GM15510 (cell line): Measurements from ENCODE around the gene ZMYM1.

ENCODE experiments used
- POLR2A ChIP-seq: IDR thresholded peaks from 3 replicates; pipeline ENCODE4 v1.6.1; 2011; ENCODE audit warnings: borderline replicate concordance; ENCODE audit not compliant: insufficient read length; ENCODE audit errors: extremely low read depth

The ZMYM1 gene

DNA sequence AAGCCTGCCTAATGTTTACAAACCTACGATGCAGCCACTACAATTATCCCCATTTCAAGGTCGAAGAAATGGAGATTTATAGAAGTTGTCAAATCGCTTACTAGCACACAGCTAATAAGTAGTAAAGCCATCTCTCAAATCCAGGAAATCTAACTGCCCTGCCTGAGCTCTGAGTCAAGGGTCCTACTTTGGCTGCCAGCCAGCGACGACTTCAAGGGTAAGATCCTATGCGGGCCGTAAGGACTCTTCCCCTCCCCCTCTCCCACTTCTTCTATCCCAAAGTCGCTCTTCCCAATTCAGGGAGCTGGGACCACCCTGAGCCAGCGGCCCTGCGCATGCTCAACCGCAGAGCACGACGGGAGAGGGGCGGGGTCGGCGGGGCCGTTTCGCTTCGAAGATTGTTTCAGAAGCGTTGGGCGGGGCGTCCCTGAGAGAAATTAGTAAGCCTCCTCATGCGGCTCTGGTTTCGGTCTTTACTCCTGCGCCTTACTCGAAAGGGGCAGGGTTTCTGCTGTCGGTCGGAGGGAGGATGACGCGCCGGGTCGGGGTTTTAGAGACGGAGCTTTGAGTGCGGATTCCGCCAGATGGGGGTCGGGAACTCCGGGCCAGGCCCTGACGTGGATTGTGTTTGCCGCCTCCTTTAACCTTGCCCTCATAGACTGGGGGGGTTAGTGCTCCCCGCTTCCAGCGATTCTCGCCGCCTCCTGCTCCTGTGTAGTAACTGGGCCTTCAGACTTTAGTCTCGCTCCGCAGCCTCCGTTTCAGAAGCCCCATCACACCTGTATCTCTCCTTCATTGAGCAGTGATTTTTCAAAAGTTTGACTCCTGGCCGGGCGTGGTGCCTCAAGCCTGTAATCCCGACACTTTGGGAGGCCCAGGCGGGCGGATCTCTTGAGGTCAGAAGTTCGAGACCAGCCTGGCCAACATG is at the start of gene ZMYM1:
Gene ZMYM1 (plus strand): TSS at position 383 of the 928 bp plus-strand sequence. CDS start 14,603 bp downstream, outside the sequence.
- peak; percentile 66 for TF ChIP-seq POLR2A

DNA sequence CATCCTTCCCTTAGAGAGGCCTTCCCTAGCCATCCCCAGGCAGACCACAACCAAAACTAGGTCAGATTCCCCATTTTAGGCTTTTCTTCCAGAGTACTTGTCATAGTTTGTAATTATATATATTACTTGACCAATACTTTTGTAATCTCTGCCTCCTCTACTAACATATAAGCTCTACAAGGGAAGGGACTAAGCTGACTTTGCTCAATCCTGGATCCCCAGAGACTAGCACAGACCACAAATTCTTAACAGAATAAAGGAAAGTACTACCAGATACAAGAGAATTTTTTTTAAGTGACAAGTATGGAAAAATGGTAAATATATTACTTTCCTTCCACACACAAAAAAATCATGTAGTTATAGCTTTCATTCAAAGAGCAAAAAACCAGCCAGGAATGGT is 49.4 kb upstream of the ZMYM1 start:
- TF ChIP-seq POLR2A, result no peak

DNA sequence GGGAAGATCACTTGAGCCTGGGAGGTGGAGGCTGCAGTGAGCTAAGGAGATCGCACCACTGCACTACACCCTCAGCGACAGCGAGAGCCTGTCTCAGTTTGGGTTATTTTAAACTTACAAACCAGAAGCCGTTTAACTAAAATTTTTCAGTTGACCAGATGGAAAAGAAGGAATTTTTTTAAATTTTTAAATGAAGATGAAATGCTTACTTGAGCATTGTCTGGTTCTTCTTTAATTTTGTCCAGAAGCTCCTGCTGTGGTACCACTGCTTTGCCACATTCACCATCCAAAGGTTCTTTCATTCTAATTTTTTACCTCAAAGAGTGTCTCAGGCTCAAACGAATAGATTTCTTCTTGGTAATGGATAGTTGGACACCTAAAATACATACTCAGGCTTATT is 48.8 kb upstream of the ZMYM1 start:
- TF ChIP-seq POLR2A, result no peak

DNA sequence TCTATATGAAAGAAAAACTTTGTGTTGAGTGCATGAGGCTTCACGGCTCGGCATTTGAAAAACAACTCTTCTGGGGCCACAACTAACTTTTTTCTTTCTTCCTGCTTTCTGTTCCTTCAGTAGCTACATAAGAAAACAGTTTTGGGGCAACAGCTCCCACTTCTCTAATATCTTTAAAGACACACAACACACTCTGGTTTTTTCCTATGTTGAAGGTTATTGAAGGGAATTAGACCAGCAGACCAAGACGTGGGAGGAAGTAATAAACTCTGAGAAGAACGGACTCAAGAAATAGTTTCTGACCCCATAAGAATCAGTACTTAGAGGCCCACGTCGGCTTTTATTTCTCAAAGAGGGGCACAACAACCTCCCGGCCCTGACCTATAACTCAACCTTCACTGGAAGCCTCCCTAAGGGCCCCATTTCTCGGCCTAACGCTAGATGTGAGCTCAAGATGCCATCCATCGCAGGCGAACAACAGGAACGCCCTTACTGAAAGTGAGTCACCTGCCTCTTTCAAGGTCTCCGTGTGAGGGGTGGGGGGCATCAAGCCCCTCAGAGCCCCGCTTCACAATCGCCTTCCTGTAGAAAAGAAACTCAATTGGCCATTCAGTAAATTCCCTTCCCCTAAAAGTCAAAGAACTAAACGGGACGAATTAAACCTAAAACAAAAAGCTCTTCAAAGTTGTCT is 48.3 kb upstream of the ZMYM1 start:
- no peak for TF ChIP-seq POLR2A

DNA sequence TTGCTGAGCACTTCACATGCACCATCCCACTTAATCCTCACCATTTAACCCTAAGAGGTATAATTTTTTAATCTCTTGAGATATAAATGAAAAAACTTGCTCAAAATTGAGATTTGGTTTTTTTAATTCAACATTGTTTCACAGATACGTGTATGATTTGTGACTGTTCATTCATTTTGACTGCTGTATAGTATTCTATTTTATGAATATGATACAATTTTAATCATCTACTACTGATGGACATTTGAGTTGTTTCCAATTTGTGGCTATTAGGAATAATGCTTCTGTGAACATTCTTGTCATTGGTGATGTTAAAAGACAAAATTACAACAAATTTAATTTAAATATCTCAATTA is 46.8 kb upstream of the ZMYM1 start:
- TF ChIP-seq POLR2A, result no peak

DNA sequence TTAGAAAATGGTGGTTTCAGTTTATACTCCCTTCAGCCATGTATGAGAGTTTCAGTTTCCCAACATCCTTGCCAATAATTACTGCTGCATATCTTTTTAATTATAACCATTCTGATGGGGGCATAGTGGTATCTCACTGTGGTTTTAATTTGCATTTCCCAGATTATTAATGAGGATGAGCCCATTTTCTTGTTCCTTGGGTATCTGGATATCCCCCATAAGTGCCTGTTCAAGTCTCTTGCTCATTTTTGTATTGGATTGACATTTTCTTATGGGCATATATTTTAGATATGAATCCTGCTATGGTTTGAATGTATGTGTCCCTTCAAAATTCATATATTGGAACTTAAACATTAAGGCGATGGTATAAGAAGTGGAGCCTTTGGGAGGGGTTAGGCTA is 45.8 kb upstream of the ZMYM1 start:
- TF ChIP-seq POLR2A, result no peak

DNA sequence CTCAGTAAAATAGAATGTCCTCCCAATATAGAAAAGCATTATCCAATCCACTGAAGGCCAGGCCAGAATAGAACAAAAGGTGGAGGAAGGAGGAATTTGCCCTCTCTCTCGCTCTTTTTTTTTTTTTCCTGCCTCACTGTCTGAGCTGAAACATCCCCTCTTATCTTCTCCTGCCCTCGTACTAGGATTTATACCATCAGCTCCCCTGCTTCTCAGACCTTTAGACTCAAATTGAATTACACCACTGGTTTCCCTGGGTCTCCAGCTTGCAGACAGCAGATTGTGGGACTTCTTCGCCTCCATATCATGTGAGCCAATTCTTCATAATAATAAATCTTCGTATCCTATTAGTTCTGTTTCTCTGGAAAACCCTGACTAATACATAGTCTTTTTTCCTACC is 42.6 kb upstream of the ZMYM1 start:
- no peak for TF ChIP-seq POLR2A

DNA sequence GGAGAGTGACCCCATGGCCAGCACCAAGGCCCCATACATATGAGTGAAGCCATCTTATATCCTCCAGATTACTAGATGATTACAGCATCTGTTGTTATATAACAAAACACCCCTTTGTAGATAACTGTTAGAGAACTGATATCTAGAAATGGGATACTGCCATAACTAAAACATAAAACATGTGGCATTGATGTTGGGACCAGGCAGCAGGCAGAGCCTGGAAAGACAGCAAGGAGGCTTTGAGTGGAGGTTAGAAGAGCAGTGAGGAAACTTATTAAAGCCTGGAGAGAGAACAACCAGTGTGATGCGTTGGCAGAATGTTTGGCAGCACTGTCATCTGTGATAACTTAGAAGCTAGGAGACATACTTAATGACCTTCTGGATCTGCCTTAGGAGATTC is 42.0 kb upstream of the ZMYM1 start:
- TF ChIP-seq POLR2A, result no peak

DNA sequence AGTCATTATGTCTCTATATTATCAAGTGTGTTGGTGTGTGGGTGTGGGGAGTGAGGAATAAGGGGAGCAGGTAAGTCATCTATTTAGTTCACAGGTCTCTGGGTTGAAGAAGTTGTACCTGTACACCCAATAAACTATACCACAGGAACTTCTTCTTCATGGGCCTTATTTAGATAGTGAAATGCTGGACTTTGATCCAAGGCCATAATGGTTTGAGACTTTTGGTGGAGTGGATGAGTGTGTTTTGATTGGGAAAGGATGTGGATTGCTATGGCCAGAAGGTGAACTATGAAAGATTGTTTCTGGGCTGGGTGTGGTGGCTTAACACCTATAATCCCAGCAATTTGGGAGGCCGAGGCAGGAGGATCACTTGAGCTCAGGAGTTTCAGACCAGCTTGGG is 40.5 kb upstream of the ZMYM1 start:
- no peak for TF ChIP-seq POLR2A

DNA sequence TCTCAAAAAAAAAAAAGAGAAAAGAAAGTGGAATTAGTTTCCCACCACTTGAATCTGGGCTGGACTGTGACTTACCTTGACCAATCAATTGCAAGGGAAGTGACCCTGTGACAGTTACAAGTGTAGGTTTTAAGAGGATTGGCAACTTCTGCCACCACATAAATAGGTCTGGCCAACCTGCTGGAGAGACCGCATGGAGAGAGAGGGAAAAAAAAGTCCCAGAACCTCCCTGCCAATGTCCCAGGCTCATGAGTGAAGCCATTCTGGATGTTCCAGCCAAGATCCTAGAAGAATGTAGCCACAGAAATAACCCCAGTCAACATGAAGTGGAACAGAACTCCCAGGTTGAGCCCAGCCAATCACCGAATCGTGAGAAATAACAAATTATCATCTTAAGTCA is 35.7 kb upstream of the ZMYM1 start:
- TF ChIP-seq POLR2A, result no peak

DNA sequence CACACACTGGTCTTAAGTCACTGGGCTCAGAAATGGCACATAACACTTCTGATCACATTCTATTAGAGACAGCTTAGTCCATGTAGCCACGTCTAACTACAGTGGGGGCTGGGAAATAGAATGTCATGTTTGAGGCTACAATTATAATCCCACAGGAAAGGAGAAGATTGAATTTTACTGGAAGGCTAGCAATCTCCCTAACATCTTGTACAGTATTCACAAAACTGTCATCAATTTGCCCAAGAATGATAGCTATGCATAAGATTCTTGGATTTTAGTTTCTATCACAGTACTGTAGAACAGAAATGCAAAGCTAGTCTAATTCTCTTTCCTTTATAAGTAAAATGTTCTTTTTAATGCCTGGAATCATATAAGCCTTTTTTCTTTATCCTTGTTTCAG is 34.8 kb upstream of the ZMYM1 start:
- no peak for TF ChIP-seq POLR2A

DNA sequence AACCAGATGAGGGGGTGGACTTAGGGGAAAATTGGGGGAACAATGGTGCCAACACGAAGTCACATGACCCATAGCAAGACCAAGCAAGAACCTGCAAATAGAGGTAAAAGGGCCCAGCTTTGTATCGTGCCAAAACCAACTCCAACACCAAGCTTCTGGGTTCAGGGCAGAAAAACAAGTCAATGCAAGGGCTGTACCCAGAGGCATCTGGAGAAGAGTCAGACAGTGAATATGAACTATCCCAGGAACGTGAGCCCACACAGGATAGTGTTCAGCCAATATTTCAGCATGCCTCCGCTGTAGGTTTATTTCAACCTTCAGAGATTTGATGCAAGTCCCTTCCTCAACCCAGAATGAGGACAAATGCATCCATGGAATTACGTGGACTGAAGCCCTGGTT is 32.5 kb upstream of the ZMYM1 start:
- TF ChIP-seq POLR2A, result no peak

DNA sequence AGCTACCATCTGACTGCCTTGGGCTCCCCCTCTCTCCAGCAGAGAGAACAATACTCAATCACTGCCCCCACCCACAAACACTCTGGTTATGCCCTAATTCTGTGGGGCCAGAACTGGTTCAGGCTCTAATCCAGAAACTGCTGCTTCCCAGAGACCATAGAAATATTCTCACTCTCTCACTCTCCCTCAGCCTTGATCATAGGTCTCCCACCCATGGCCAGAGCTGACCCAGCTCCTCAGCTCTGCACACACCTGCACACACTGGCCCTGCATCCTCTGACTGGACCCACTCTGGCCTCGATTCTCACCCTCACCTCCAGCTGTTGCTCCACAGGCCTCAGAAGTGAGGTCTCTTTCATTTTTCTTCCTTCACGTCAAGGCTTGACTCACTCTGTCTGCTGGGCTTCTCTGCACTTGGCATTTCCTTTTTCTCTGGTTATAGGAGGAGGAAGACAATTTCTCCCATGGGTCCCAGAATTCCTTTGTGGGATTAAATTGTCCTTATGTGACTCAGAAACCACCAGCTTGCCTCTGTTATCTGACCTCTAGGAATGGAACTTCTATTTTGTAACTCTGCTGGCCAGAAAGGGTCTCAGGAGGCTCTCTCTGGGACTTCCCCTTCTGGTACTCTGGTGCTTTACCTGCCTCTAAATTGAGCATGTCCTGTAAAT is 31.9 kb upstream of the ZMYM1 start:
- no peak for TF ChIP-seq POLR2A

DNA sequence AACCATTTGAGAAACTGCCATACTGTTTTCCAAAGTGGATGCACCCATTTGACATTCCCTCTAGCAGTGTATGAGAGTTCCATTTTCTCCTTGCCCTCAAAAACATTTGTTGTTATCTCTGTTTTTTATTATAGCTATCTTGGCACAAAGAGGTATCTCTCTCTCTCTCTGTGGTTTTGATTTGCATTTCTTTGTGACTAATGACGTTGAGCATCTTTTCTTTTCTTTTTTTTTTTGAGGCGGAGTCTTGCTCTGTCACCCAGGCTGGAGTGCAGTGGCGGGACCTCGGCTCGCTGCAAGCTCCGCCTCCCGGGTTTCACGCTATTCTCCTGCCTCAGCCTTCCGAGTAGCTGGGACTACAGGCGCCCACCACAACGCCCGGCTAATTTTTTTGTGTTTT is 30.1 kb upstream of the ZMYM1 start:
- TF ChIP-seq POLR2A, result no peak

DNA sequence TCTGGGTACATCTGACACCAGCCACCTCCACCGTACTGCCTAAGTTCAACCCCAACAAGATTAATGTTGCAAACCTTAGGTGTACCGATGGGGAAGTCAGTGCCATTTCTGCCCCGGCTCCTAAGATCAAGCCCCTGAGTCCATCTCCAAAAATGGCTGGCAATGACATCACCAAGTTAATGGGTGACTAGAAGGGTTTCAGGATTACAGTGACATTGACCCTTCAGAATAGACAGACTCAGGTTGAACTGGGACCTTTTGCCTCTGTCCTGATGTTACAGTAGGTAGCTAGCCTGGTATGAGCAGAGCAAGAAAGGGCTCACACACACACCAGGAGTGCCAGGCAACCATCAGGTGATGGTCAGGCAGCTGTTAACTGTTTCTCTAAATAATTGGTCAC is 25.8 kb upstream of the ZMYM1 start:
- TF ChIP-seq POLR2A, result no peak

DNA sequence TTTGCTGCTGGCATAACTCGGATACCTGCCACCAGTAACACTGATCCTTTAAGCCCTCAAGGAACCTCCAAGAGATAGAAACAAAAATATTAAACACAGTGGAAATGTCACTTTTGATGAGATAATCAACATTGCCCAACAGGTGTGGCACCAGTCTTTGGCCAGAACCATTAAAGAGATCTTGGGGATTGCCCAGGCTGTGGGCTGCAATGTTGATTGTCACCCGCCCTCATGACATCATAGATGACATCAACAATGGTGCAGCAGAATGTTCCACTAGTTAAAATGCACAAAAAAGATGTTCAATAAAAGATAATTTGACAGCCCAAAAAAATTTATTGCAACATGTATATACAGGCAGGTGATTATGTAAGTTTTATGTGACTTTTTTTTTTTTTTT is 20.2 kb upstream of the ZMYM1 start:
- TF ChIP-seq POLR2A, result no peak

DNA sequence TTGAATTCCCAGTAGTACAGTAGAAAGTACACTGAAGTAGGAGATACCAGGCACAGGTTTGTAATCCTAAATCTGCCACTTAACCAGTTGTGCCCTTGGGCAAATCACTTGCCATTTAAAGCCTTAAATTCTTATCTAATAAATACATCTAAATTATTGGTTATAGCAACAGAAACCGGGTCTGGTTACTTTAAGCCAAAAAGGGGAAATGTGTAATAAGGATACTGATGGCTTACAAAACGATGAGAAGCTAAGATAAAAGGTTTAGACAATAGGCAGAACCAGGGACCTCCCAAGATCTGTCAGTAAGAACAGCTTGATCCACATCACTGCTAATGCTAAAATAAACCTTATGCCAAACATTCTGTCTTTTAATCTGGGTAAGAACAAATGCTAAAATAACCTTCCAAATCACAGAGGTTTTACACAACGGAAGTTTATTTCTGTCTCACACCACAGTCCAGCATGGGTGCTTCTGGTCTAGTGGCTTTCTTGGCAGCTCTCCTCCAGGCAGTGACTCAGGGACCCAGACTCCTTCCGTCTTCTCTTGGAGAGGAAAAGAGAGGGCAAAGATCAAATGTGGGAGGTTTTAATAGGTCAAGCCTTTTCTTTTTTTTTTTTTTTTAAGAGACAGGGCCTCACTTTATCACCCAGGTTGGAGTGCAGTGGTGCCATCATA is 16.5 kb upstream of the ZMYM1 start:
- no peak for TF ChIP-seq POLR2A
